Measurements from ENCODE around the gene OR7A10.

Gene OR7A10

DNA sequence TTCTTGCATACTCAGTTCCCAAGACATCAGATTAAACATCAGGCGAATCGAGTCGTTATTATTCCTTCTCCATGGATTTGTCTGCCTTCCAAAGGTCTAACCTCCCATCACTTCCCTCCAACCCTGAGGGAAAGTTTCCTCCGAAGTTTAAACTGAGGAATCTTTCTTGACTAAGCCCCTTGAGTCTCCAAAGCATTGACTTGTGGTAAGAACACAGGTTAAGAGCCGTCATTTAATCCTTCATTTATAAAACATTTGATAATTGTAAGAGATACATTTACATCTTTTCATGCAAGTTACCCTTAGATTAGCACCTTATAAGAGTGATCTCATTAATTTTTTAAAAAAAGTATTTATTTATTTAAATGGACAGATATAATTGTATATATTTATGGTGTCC, at the start of gene OR7A10:
OR7A10 (minus strand) TSS at position 101 of the 400 bp plus-strand sequence. CDS start 7,045 bp downstream, outside the sequence.
- no peak for DNase-seq (ENCODE audit: low read depth)
- TF ChIP-seq, protein P1, sequence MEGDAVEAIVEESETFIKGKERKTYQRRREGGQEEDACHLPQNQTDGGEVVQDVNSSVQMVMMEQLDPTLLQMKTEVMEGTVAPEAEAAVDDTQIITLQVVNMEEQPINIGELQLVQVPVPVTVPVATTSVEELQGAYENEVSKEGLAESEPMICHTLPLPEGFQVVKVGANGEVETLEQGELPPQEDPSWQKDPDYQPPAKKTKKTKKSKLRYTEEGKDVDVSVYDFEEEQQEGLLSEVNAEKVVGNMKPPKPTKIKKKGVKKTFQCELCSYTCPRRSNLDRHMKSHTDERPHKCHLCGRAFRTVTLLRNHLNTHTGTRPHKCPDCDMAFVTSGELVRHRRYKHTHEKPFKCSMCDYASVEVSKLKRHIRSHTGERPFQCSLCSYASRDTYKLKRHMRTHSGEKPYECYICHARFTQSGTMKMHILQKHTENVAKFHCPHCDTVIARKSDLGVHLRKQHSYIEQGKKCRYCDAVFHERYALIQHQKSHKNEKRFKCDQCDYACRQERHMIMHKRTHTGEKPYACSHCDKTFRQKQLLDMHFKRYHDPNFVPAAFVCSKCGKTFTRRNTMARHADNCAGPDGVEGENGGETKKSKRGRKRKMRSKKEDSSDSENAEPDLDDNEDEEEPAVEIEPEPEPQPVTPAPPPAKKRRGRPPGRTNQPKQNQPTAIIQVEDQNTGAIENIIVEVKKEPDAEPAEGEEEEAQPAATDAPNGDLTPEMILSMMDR (conservative IDR thresholded peaks at IDR 0.05; ENCODE audit: low read length): no peak
- H3K4me3 ChIP-seq (ENCODE audit: low read length): no peak within 1 kb of the TSS

DNA sequence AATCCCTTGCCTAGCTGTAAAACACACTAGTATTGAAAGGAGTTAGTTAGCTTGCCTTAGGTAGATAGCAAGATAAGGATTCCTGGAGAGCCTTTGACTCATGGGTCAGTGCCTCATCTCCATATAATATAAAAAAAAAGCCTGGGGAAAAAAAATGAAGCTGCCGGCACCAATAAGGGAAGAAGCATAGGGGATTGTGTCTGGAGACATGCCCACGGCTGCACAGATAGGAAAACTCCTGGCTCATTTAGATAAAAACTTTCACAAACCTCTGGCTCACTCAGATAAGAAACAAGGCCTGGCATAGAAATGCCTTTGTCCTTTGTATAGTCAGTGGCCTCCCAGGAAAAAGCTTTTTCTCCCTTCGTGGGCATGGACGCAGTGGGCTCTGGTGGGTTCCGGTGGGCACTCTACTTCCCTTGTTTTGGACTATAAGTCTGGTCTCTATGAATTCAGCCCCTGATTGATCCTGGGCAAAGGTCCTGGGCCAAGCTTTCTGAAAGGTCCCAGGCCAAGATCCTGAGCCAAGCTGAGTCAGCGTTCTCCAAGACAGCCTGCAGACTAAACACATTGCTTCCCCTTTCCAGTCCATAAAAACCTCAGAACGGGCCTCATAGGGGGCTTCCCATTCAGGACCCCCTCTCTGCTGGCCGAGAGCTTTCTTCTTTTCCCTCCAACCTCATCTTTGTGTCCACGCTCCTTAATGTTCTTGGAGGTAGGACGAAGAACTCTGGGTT, 42.1 kb upstream of the OR7A10 start:
- TF ChIP-seq, protein P1 (conservative IDR thresholded peaks at IDR 0.05; ENCODE audit: low read length): no peak
- no peak overlapping the region for H3K4me3 ChIP-seq (ENCODE audit: low read length)
- DNase-seq (ENCODE audit: low read depth): no peak

DNA sequence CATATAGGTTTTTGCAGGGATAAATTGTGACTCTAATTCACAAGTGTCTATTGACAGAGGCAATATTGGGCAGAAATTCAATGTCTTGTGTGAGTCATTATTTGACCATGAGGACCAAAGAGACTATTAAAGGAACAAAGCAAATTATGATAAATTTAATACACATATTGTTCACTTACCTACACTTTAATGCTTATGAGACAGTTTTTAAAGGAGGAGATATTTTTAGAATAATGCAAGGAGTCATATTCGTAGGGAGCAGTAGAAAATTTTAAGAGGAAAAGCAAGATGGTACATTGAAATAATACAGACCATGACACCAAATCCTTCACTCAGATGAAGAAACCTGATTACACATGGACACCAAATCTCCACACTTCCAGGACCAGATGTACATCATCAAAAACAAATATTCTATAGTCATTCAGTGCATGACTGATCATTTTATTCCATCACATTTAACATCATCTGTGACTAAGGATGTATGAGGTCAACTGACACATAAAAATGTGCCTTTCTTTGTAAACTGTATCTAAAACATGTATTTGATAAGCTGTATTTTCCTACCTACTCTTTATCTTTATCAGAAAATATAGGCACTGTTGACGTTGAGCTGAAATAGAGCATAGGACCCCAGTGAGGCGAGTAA, 41.4 kb upstream of the OR7A10 start:
- TF ChIP-seq, protein P1 (conservative IDR thresholded peaks at IDR 0.05; ENCODE audit: low read length): no peak
- no peak for DNase-seq (ENCODE audit: low read depth)
- H3K4me3 ChIP-seq (ENCODE audit: low read length): no peak overlapping the region

DNA sequence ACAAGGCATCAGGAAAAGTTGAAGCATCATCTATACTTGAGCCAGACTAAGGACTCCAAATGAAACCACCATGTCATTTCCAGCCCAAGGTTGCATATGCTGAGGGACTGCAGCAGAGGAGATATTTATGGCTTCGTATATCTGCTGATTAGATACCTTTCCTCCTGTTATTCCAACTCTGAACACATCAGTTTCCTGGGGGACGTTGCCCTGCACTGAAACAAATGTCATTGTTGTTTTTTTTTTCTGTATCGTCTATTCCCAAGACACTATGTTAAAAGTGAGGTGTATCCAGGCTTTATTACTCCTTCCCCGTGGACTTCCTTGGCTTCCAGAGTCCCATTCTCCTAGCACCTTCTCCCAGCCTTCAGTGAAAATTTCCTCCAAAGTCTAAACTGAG, 37.3 kb upstream of the OR7A10 start, which contains the start of gene OR7A17:
OR7A17 (minus strand) TSS at position 101 of the 400 bp plus-strand sequence. CDS start 4,777 bp downstream, outside the sequence.
- TF ChIP-seq, protein P1 (conservative IDR thresholded peaks at IDR 0.05; ENCODE audit: low read length): no peak
- no peak for DNase-seq (ENCODE audit: low read depth)
- no peak within 1 kb of the TSS for H3K4me3 ChIP-seq (ENCODE audit: low read length)

DNA sequence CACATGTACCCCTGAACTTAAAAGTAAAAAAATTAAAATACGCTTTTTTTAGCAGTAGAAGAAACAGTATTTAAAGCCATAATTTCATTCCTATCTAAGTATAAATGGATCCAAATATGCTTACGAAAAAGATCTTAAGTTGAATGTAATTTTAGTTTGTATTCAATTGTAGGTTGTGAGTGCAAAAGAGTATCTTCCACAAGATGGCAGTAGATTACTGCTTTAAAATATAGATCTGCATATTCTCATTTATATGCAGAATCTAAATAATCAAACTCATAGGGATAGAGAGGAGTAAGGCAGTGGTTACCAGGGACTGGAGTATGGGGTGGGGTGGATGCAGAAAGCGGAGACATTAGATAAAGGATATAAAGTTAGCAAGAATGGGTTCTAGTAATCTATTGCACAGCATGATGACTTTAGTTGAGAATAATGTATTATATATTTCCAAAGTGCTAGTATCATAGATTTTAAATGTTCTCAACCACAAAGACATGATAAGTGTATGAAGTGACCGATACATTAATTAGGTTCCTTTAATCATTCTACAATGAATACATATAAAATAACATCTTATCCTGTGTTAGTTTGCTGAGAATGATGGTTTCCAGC, 23.0 kb upstream of the OR7A10 start:
- peak; percentile 8 for DNase-seq (ENCODE audit: low read depth)
- no peak overlapping the region for H3K4me3 ChIP-seq (ENCODE audit: low read length)
- TF ChIP-seq, protein P1 (conservative IDR thresholded peaks at IDR 0.05; ENCODE audit: low read length): peak; percentile 48

DNA sequence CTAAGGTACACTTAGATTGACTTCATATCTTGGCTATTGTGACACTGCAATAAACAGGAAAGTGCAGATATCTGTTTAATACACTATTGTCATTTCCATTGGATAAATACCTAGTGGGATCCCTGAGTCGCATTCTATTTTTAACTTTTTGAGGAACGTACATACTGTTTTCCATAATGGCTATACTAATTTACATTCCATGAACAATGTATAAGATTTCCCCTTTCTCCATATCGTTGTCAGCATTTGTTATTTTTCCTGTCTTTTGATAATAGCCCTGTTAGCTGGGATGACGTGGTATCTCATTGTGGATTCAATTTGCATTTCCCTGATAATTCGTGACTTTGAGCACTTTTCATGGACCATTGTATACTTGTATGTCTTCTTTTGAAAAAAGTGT, 19.8 kb upstream of the OR7A10 start:
- TF ChIP-seq, protein P1 (conservative IDR thresholded peaks at IDR 0.05; ENCODE audit: low read length): no peak
- no peak for DNase-seq (ENCODE audit: low read depth)
- no peak overlapping the region for H3K4me3 ChIP-seq (ENCODE audit: low read length)
